Skin epidermis (tissue), 12 donors: ENCODE measurements around the gene XAGE2.

Experiments used
- H3K27ac ChIP-seq, 21 experiments: fragments of 200-600 bp; sonication (generic) in 11 of 21; one replicate each; pipeline ENCODE4 v1.5.0; 2020; ENCODE audit warnings: mild to moderate bottlenecking in 3 of 21, inconsistent platforms in 2 of 21, moderate library complexity in 2 of 21
- H3K4me3 ChIP-seq, 7 experiments: fragments of 200-600 bp; sonication (generic) in 2 of 7; one replicate each; pipeline ENCODE4 v1.5.0; 2020; ENCODE audit warnings: inconsistent platforms in 2 of 7, mild to moderate bottlenecking in 2 of 7, moderate library complexity in 1 of 7

The XAGE2 gene

GRCh38 chrX:52420824-52421443 is 52.1 kb downstream of the XAGE2 start:
- H3K4me3 ChIP-seq: no peak overlapping the region
- no peak overlapping the region for H3K27ac ChIP-seq

GRCh38 chrX:52422884-52423283 is 54.1 kb downstream of the XAGE2 start:
- Histone ChIP-seq H3K27ac (no peak overlapping the region), H3K4me3 (no peak overlapping the region)

- no peak overlapping the region for H3K27ac ChIP-seq
- no peak overlapping the region for H3K4me3 ChIP-seq
Observed at GRCh38 chrX:52424656-52425055, 55.8 kb downstream of the XAGE2 start.
